K562 (cell line): ENCODE results near the gene TCF12. TPM values are rescaled to one million over a fixed set of nuclear protein-coding genes. Genes with fewer than 3 reads are reported as not detected.

Source experiments
- ATAC-seq: fragments of 200-7000 bp; cut with Tn5 transposase; 3 replicates; pipeline ENCODE4 v1.9.1; 2020; ENCODE audit warnings: moderate library complexity
- BruUV-seq: library from RNA; stranded (reverse); fragments of 400-500 nt; replicated peaks from 2 replicates; lab custom pipeline; 2021; lab: Mats Ljungman, UMichigan
- CTCF ChIA-PET: fragments of 300-600 bp; formaldehyde crosslinking; extraction: SDS; loops from one replicate; lab custom pipeline; 2021; ENCODE audit warnings: low intra/inter-chr PET ratio; lab: Yijun Ruan, JAX
- POLR2A ChIA-PET: fragments of 300-600, 350-650 bp; sonication (Branson Sonifier 250); formaldehyde crosslinking; extraction: SDS; loops from one replicate; lab custom pipeline; 2021; ENCODE audit warnings: antibody characterized with exemption, inconsistent platforms; lab: Yijun Ruan, JAX
- DNase-seq, 4 experiments: peaks; one replicate each; pipeline versions ENCODE4 v3.0.0 to v3.0.0-alpha.2; 2011 to 2018; ENCODE audit warnings: low spot score in 3 of 4, mixed read lengths in 3 of 4; ENCODE audit errors: extremely low read depth in 1 of 4
- FAIRE-seq: peaks from 2 replicates; lab custom pipeline; 2011; peaks lifted over from hg19 to GRCh38; lab: Jason Lieb, UNC
- H2AFZ ChIP-seq: 2 replicates; pipeline ENCODE4 v1.6.0; 2011; ENCODE audit warnings: low read depth, low read length, control low read depth, inconsistent platforms
- H3K27ac ChIP-seq: fragments of 200-600 bp; 3 replicates; pipeline ENCODE4 v1.8.0; 2011; ENCODE audit warnings: low read depth, mild to moderate bottlenecking, control low read depth, inconsistent platforms, low read length, moderate library complexity, mixed read lengths; ENCODE audit errors: extremely low read depth
- H3K27me3 ChIP-seq, 2 experiments: fragments of 300-600 bp in 1 of 2; 2 replicates in 1 of 2; 3 replicates in 1 of 2; pipeline versions ENCODE4 v1.6.0 to v1.8.0; 2011; ENCODE audit warnings: inconsistent platforms in 2 of 2, low read length in 2 of 2, mild to moderate bottlenecking in 1 of 2, mixed read lengths in 1 of 2, moderate library complexity in 1 of 2; ENCODE audit not compliant: control insufficient read depth in 2 of 2, insufficient read depth in 2 of 2
- H3K36me3 ChIP-seq: fragments of 300-600 bp; 3 replicates; pipeline ENCODE4 v1.8.0; 2011; ENCODE audit warnings: mild to moderate bottlenecking, low read length, inconsistent platforms; ENCODE audit not compliant: control insufficient read depth, insufficient read depth
- H3K4me1 ChIP-seq, 2 experiments: fragments of 200-600 bp in 1 of 2; replicated peaks in 1 of 2; 2 replicates in 1 of 2; 3 replicates in 1 of 2; pipeline versions ENCODE4 v1.5.1 to v1.8.0; 2011; ENCODE audit warnings: inconsistent platforms in 2 of 2, low read length in 2 of 2, mild to moderate bottlenecking in 1 of 2, mixed read lengths in 1 of 2, moderate library complexity in 1 of 2; ENCODE audit not compliant: control insufficient read depth in 2 of 2, insufficient read depth in 2 of 2
- H3K4me2 ChIP-seq: 2 replicates; pipeline ENCODE4 v1.6.1; 2011; ENCODE audit warnings: low read length, control low read depth, inconsistent platforms, mixed read lengths; ENCODE audit not compliant: insufficient read depth
- H3K4me3 ChIP-seq: fragments of 200-600 bp; sonication (generic), shearing (Covaris generic); 2 replicates; pipeline ENCODE4 v1.5.1; 2016; ENCODE audit warnings: control low read depth, inconsistent platforms
- H3K79me2 ChIP-seq: fragments of 200-600 bp; 3 replicates; pipeline ENCODE4 v1.8.0; 2011; ENCODE audit warnings: low read length, inconsistent platforms; ENCODE audit not compliant: control insufficient read depth, insufficient read depth
- H3K9ac ChIP-seq, 2 experiments: 2 replicates each; pipeline versions ENCODE4 v1.6.0 to v1.6.1; 2011; ENCODE audit warnings: low read depth in 2 of 2, low read length in 2 of 2, control low read depth in 1 of 2, inconsistent platforms in 1 of 2, mild to moderate bottlenecking in 1 of 2, mixed read lengths in 1 of 2; ENCODE audit not compliant: insufficient read depth in 1 of 2
- H3K9me1 ChIP-seq: one replicate; pipeline ENCODE4 v1.6.0; 2011; ENCODE audit warnings: inconsistent platforms, mild to moderate bottlenecking, low read length, moderate library complexity; ENCODE audit not compliant: control insufficient read depth, insufficient read depth
- H3K9me3 ChIP-seq: replicated peaks from 2 replicates; pipeline ENCODE4 v1.5.1; 2011; ENCODE audit warnings: low read depth, low read length, inconsistent platforms; ENCODE audit not compliant: control insufficient read depth, insufficient read depth
- H4K20me1 ChIP-seq: replicated peaks from 2 replicates; pipeline ENCODE4 v1.6.1; 2011; ENCODE audit warnings: low read length, inconsistent platforms, mixed read lengths; ENCODE audit not compliant: control insufficient read depth, insufficient read depth
- BRD4 ChIP-seq: fragments of 200-600 bp; sonication (generic); IDR thresholded peaks from 2 replicates; pipeline ENCODE4 v1.6.1; 2017; ENCODE audit warnings: inconsistent platforms
- C11orf30 ChIP-seq: fragments of 450-650 bp; IDR thresholded peaks from 2 replicates; pipeline ENCODE4 v1.6.1; 2016; ENCODE audit warnings: low read depth, mild to moderate bottlenecking
- CTCF ChIP-seq, 3 experiments: IDR thresholded peaks in 2 of 3; conservative IDR thresholded peaks in 1 of 3; 2 replicates each; pipeline ENCODE4 v1.5.1; 2011 to 2012; ENCODE audit warnings: low read length in 3 of 3, mild to moderate bottlenecking in 3 of 3, control low read depth in 2 of 3, improper control_type of control experiment in 1 of 3, inconsistent platforms in 1 of 3, low read depth in 1 of 3, mixed read lengths in 1 of 3, moderate library complexity in 1 of 3; ENCODE audit not compliant: insufficient read depth in 2 of 3
- HDAC6 ChIP-seq: IDR thresholded peaks from 2 replicates; pipeline ENCODE4 v1.6.1; 2012; ENCODE audit warnings: low read depth, mild to moderate bottlenecking, control low read depth, inconsistent platforms, low read length, moderate library complexity
- HMGXB4 ChIP-seq: sonication (generic); formaldehyde crosslinking; IDR thresholded peaks from 2 replicates; pipeline ENCODE4 v1.8.1; 2023; ENCODE audit warnings: mild to moderate bottlenecking, missing genetic modification reagents
- KDM2B ChIP-seq: fragments of 250-450 bp; sonication (Bioruptor Pico); IDR thresholded peaks from 2 replicates; pipeline ENCODE4 v1.8.0; 2021; ENCODE audit warnings: mild to moderate bottlenecking, moderate library complexity
- KLF1 ChIP-seq: fragments of 450-650 bp; IDR thresholded peaks from 2 replicates; pipeline ENCODE4 v1.6.1; 2016; ENCODE audit warnings: missing genetic modification characterization, missing compliant biosample characterization
- MAFF ChIP-seq: IDR thresholded peaks from 2 replicates; pipeline ENCODE4 v1.6.1; 2012; ENCODE audit warnings: low read length, improper control_type of control experiment
- OTX1 ChIP-seq: fragments of 450-650 bp; formaldehyde crosslinking; IDR thresholded peaks from 2 replicates; pipeline ENCODE4 v1.4.0; 2022; ENCODE audit warnings: mild to moderate bottlenecking
- RBFOX2 ChIP-seq: fragments of 200-400 bp; formaldehyde crosslinking; IDR thresholded peaks from 2 replicates; pipeline ENCODE4 v1.6.1; 2017; ENCODE audit warnings: low read depth, mild to moderate bottlenecking, low read length, moderate library complexity
- SUPT5H ChIP-seq: fragments of 450-650 bp; IDR thresholded peaks from 2 replicates; pipeline ENCODE4 v1.6.1; 2016
- TAL1 ChIP-seq: fragments of 450-650 bp; IDR thresholded peaks from 2 replicates; pipeline ENCODE4 v1.6.1; 2016; ENCODE audit warnings: mild to moderate bottlenecking
- ZBED1 ChIP-seq: IDR thresholded peaks from 2 replicates; pipeline ENCODE4 v1.6.1; 2014
- ZBTB11 ChIP-seq, 3 experiments: fragments of 200-800 bp in 1 of 3; fragments of 250-450 bp in 1 of 3; fragments of 450-650 bp in 1 of 3; sonication (Bioruptor Pico) in 1 of 3; sonication (Bioruptor generic) in 1 of 3; formaldehyde crosslinking in 1 of 3; IDR thresholded peaks; 2 replicates each; pipeline versions ENCODE4 v1.6.1 to v1.8.0; 2016 to 2022; ENCODE audit warnings: mild to moderate bottlenecking in 2 of 3, missing genetic modification characterization in 2 of 3, missing compliant biosample characterization in 1 of 3, moderate library complexity in 1 of 3
- ZBTB17 ChIP-seq: fragments of 450-650 bp; formaldehyde crosslinking; IDR thresholded peaks from 2 replicates; pipeline ENCODE4 v1.4.0; 2020; ENCODE audit warnings: mild to moderate bottlenecking
- ZFP1 ChIP-seq: fragments of 450-650 bp; formaldehyde crosslinking; IDR thresholded peaks from 2 replicates; pipeline ENCODE4 v1.4.0; 2020; ENCODE audit warnings: mild to moderate bottlenecking, mixed read lengths
- ZNF212 ChIP-seq: fragments of 450-650 bp; formaldehyde crosslinking; IDR thresholded peaks from 2 replicates; pipeline ENCODE4 v1.4.0; 2020; ENCODE audit warnings: mild to moderate bottlenecking
- ZNF316 ChIP-seq: fragments of 450-650 bp; IDR thresholded peaks from 2 replicates; pipeline ENCODE4 v1.6.1; 2016
- ZNF717 ChIP-seq: fragments of 250-450 bp; sonication (Bioruptor Pico); IDR thresholded peaks from 2 replicates; pipeline ENCODE4 v1.5.0; 2021
- ZNF780A ChIP-seq: fragments of 250-450 bp; sonication (Bioruptor Pico); IDR thresholded peaks from 2 replicates; pipeline ENCODE4 v1.5.0; 2021; ENCODE audit warnings: mild to moderate bottlenecking
- in situ Hi-C: fragments of 300-500 bp; cut with MboI; formaldehyde crosslinking; loops from 4 replicates; pipeline ENCODE4 v1.15.0; 2018; ENCODE audit warnings: inconsistent platforms, mixed read lengths
- intact Hi-C: fragments of 100-400 bp; cut with micrococcal nuclease; formaldehyde crosslinking; loops from 2 replicates; pipeline ENCODE4 v1.14.2; 2022
- polyA plus RNA-seq, 8 experiments: library from polyadenylated mRNA; depleted of rRNA in 4 of 8; stranded (reverse) in 5 of 8; unstranded in 3 of 8; fragments of >200 nt; fragmentation: Nextera tagmentation in 2 of 8; fragmentation: Illumina TruSeq in 1 of 8; extraction: Ambion mirVana in 2 of 8; extraction: Trizol in 1 of 8; gene quantifications; 2 replicates each; pipeline versions ENCODE4 v1.2.1 to v1.2.3, GENCODE V29; 2011 to 2014; ENCODE audit warnings: inconsistent platforms in 1 of 8, missing spikeins in 1 of 8
- total RNA-seq, 7 experiments: library from RNA; depleted of rRNA in 6 of 7; stranded (reverse); fragments of >200 nt in 6 of 7; fragmentation: Illumina TruSeq in 2 of 7; extraction: Trizol in 2 of 7; gene quantifications; 2 replicates each; pipeline versions ENCODE4 v1.2.1 to v1.2.3, GENCODE V29; 2011 to 2021; ENCODE audit warnings: low replicate concordance in 1 of 7

The TCF12 gene
- total and polyA plus RNA-seq, 9 of the 15 experiments (the other 6 are each of a cell fraction or from before 2014, with no cell fraction given) = 10.5 to 132 (median 52.9) TPM

- H3K79me2 ChIP-seq = no peaks in the 10 kb centered on the region
- no peaks in the 10 kb centered on the region for H3K27me3 ChIP-seq
- in situ Hi-C loops (no loop called here), intact Hi-C loops (no loop called here)
- ChIA-PET POLR2A (interaction anchor here (1.3 kb wide), 1 partner anchor 9 kb away, joined by 7 read pairs; no protein-coding TSS in a partner anchor), CTCF (no interaction called here)
- BruUV-seq = no TSS peak
- no peak for FAIRE-seq
- no peaks in the 10 kb centered on the region for H3K4me1 ChIP-seq
- H3K4me3 ChIP-seq = no peak overlapping the region
- H3K4me2 ChIP-seq = no peak overlapping the region
- no peak overlapping the region for H2AFZ ChIP-seq
- no peaks in the 10 kb centered on the region for H3K36me3 ChIP-seq
- no peaks in the 10 kb centered on the region for H3K9me3 ChIP-seq
- no peak overlapping the region for H3K27ac ChIP-seq
- no peak overlapping the region for H3K9ac ChIP-seq
- no peak for DNase-seq
- no peaks in the 10 kb centered on the region for H4K20me1 ChIP-seq
- no peak for ATAC-seq
- H3K9me1 ChIP-seq = no peaks in the 10 kb centered on the region
- TF ChIP-seq BRD4 (no peak), ZNF212 (CRISPR knock-in tag) (no peak), SUPT5H (no peak), TAL1 (no peak), RBFOX2 (no peak), C11orf30 (peak; percentile 34; the same call in 1 of the 2 replicates), ZNF717 (no peak), ZBTB11 (CRISPR knock-in tag; IDR thresholded peaks at IDR 0.05) (no peak), ZFP1 (CRISPR knock-in tag) (no peak), HMGXB4 (CRISPR knock-in tag) (no peak), HDAC6 (no peak), ZNF316 (peak; percentile 44; the same call in 1 of the 2 replicates), KLF1 (tag) (no peak), MAFF (0 out of 2 replicates have a peak, but pooled peaks have one; percentile 25), KDM2B (CRISPR knock-in tag) (no peak), CTCF (IDR thresholded peaks at IDR 0.05 in 2 of 3, conservative IDR thresholded peaks at IDR 0.05 in 1 of 3; ENCODE audit: insufficient read depth in 2 of 3, low read depth in 1 of 3, low read length in 3 of 3) (no peak), ZNF780A (CRISPR knock-in tag) (no peak), ZBED1 (no peak), OTX1 (CRISPR knock-in tag) (no peak), ZBTB17 (CRISPR knock-in tag) (no peak)
Measured at GRCh38 chr15:57159767-57160166, 241.3 kb downstream of the TCF12 start.
